PC-3 (cell line): ENCODE measurements around the gene SNX22.

Source experiments
- CTCF ChIP-seq: fragments of 300-600 bp; sonication (generic); conservative IDR thresholded peaks from 2 replicates; pipeline ENCODE4 v1.5.1; 2017; ENCODE audit warnings: antibody characterized with exemption, low read depth, mild to moderate bottlenecking, low read length
- EZH2 ChIP-seq: fragments of 300-600 bp; sonication (generic); IDR thresholded peaks from one replicate; pipeline ENCODE4 v1.6.1; 2017; ENCODE audit warnings: antibody characterized with exemption, mild to moderate bottlenecking, low read length; ENCODE audit not compliant: unreplicated experiment
- EZH2phosphoT487 ChIP-seq: fragments of 300-600 bp; sonication (generic); IDR thresholded peaks from 2 replicates; pipeline ENCODE4 v1.6.1; 2018; ENCODE audit warnings: mild to moderate bottlenecking, antibody characterized with exemption, low read length, borderline replicate concordance

- no peak for TF ChIP-seq CTCF
- no peak for TF ChIP-seq EZH2phosphoT487
- no peak for TF ChIP-seq EZH2
These were observed 28.8 kb downstream of the SNX22 start for GRCh38 chr15:64180235-64180824.
